Epithelial cell of prostate (primary cell): ENCODE results near the gene LACTBL1.
"Not testable (repeated sequence)": the region's sequence is repeated elsewhere in the genome, so short reads cannot be mapped to it uniquely, and the experiment has no call there.

Source experiments
- DNase-seq: peaks from one replicate; pipeline ENCODE4 v3.0.0-alpha.2; 2011; ENCODE audit warnings: low read depth, low spot score
- H3K27ac ChIP-seq: fragments of 450-650 bp; 2 replicates; pipeline ENCODE4 v1.5.1; 2017; ENCODE audit warnings: mild to moderate bottlenecking

The LACTBL1 gene

DNA sequence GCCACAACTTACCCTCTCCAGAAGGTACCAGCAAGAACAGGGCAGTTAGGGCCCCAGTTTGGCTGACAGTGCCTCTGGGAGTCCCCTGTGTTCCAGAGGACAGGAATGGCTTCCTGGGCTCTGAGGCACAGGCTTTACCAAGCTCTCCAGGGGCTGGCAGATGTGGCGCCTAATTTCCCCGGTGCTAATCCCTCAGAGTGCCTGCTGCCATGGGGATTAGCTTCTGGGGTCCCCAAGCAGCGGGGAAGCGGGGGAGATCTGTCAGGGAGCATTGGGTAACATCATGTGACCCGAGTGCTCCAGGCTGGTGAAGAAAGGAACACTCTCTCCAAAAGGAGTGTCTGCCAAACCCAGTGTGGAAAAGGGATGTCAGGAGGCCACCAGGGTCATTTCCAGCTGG is at the start of gene LACTBL1:
Gene LACTBL1 (minus strand): TSS at position 107 of the 400 bp plus-strand sequence. CDS start 550 bp downstream, outside the sequence.
- no peak within 1 kb of the TSS for H3K27ac ChIP-seq
- no peak for DNase-seq

- DNase-seq: no peak
- no peak overlapping the region for H3K27ac ChIP-seq
Observed at GRCh38 chr1:23021834-23022233, 49.2 kb upstream of the LACTBL1 start.

DNA sequence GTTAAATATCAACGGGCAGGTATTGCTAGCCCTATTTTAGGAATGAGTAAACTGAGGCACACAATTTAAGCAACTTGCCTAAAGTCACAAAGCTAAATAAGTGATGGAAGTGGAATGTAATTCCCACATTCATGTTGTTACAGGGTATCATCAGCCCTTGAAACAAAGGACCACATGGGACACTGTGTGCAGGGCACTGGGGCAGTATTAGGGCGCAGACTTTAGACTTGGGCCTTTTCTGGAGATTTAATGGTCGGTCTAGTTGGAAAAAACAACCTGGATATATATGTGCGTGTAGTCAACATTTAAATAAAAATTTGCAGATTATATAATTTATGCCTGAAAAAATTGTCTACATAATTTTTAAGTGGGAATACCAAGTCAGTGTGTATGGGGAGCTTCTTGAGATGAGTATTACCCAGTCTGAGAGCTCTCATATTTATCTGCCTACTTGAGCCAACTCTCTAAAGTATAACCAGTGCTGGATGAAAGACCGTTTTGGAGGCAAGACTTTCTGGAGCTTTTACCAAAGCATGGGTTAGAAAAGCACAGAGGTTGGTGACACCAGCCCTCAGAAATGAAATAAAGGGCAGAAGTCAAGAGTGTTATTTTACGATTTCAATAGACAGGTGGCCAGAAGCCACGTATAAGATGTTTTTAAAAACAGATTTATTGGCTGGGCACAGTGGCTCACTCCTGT is 48.2 kb upstream of the LACTBL1 start:
- peak overlapping the region; percentile 60 for H3K27ac ChIP-seq

DNA sequence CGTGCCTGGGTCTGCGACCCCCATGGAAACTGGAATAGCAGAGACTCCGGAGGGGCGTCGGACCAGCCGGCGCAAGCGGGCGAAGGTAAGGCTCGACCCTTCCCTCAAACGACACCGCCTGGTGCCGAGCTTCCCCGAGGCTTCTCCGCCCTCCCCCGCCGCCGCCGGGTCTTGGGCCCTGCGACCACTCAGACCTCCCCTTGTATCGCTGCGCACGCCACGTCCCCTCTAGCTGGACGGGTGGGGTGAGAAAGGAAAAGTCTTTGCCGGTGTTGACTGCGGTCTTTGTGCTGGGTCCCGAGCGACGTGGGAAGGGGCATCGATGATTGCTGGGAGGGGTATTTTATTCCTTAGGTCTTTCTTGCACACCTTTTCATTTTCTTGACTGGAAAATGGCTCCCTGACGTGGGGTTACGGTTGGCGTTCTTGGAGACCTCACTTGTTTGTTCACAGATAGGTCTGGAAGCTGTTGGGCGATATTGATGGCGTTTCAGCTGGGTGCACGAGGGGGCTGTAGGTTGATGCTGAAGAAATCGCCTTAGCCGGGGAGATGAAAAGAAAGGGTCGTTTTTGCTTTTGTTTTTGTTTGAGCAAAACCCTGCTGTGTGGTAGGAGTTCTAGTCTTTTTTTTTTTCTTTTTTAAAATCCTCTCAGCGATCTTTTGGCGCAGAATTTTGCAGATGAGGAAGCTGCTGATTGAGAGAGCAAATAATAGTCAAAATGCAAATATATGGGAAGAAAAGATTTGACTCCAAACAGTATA is 47.4 kb upstream of the LACTBL1 start:
- peak overlapping the region; percentile 60 for H3K27ac ChIP-seq
- no peak for DNase-seq

More for the DNA sequence above, 48.2 kb upstream of the LACTBL1 start:
- no peak for DNase-seq

GRCh38 chr1:23019094-23019862 is 46.6 kb upstream of the LACTBL1 start, which contains the start of gene KDM1A:
Gene KDM1A (plus strand): TSS chr1:23019468. CDS start chr1:23019597, 129 bp downstream.
- peak within 1 kb of the TSS; percentile 60 for H3K27ac ChIP-seq
- peak; percentile 73 for DNase-seq

GRCh38 chr1:23018661-23019093 is 46.0 kb upstream of the LACTBL1 start:
- no peak for DNase-seq
- H3K27ac ChIP-seq: peak overlapping the region; percentile 60

DNA sequence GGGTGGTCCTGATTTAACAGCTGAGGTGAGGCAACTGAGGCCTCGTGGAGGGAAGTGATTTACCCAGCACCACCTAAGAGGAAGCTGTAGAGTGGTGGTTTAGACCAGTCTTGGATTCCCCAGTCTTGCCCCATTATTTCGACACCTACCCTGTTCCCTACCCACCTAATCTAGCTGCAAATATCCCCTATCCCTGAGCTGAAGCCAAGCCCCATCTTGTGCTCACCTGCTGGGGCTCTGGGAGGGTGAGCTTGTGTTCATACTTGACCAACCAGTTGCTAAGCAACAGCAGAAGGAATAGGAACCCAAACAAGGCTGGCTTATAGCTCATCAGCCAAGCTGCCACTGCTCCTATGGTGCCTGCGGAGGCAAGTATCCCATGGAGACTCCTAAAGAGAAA is 41.0 kb upstream of the LACTBL1 start:
- DNase-seq: peak; percentile 54
- no peak overlapping the region for H3K27ac ChIP-seq

DNA sequence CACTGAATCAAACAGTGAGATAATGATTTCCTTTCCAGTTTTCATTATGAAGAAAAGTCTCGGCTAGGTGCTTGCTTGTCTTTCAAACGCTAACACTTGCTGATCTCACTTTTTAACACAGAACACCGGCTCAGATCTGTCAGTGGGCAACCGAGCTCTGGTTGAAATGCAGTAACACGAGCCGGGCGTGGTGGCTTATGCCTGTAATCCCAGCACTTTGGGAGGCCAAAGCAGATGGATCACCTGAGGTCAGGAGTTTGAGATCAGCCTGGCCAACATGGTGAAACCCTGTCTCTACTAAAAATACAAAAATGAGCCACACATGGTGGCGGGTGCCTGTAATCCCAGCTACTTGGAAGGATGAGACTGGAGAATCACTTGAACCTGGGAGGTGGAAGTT is 37.4 kb upstream of the LACTBL1 start:
- peak overlapping the region; percentile 90 for H3K27ac ChIP-seq
- not testable (repeated sequence) for DNase-seq

DNA sequence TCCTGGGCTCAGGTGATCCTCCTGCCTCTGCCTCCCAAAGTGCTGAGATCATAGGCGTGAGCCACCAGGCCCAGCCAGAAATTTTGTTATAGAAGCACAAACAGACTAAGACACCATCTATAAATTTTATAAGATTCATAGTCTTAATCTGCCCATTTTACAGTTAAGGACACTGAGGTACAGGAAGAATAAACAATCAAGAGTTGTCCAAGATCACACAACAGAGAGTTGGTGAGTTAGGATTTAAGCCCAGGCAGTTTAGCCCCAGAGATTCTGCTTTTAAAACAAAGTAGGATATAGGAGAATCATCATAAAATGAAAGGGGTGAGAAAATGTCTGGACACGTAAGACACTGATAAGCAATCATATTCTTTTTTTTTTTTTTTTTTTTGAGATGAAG is 36.2 kb upstream of the LACTBL1 start:
- no peak for DNase-seq
- no peak overlapping the region for H3K27ac ChIP-seq

- H3K27ac ChIP-seq: no peak overlapping the region
- DNase-seq: no peak
Observed at GRCh38 chr1:23007106-23007505, 34.4 kb upstream of the LACTBL1 start.

DNA sequence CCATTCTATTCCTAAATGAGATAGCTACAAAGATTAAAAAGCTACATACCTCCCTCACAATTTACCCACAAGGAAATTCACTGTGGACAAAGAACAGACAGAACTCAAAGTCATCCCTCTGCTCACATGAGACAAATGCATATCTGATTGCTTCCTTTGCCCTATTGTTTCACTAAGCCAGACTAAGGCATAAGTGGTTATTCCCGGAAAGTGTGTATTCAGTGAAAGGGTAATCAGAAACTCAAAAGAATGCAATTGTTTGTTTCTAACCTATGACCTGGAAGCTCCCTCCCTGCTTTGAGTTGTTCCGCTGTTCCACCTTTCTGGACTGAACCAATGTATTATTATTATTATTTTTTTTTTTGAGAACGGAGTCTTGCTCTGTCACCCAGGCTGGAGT is 32.1 kb upstream of the LACTBL1 start:
- DNase-seq: not testable (repeated sequence)

DNA sequence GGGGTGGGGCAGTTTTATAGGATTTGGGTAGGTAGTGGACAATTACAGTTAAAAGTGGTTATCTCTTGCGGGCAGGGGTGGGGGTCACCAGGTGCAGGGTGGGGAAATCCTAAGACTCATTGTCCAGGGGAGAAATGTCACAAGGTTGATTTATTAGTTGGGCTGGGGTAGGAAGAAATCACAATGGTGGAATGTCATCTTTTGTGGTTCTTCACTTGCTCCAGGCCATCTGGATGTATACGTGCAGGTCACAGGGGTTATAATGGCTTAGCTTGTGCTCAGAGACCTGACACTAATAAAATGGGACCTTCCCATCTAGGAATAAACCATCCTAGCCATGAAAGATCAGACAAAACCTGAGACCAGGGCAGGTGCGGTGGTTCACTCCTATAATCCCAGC is 31.4 kb upstream of the LACTBL1 start:
- H3K27ac ChIP-seq: no peak overlapping the region
- no peak for DNase-seq

More for the DNA sequence above, 32.1 kb upstream of the LACTBL1 start:
- not testable (repeated sequence) for H3K27ac ChIP-seq

DNA sequence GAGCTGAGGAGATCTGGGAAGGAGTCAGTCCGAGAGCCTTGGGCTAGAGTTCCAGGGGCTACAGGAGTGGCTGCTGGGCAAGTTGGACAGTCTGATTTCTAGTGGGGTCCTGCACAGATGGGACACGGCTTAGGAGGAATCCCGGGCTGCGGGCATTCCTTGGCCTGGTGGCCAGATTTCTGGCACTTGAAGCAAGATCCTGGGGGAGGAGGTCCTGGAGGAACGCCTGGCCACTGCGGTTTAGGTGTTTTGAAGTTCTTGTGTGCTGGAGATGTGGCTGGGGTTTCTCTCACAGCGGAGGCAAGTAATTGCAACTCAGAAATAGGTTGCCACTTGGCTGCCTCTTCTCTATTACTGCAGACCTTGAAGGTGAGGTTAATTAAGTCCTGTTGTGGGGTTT is 29.6 kb upstream of the LACTBL1 start:
- not testable (repeated sequence) for H3K27ac ChIP-seq, DNase-seq

GRCh38 chr1:23000133-23000532 is 27.5 kb upstream of the LACTBL1 start:
- H3K27ac ChIP-seq, DNase-seq: not testable (repeated sequence)

- not testable (repeated sequence) for DNase-seq, H3K27ac ChIP-seq
Observed at GRCh38 chr1:22997528-22997927, 24.9 kb upstream of the LACTBL1 start.

DNA sequence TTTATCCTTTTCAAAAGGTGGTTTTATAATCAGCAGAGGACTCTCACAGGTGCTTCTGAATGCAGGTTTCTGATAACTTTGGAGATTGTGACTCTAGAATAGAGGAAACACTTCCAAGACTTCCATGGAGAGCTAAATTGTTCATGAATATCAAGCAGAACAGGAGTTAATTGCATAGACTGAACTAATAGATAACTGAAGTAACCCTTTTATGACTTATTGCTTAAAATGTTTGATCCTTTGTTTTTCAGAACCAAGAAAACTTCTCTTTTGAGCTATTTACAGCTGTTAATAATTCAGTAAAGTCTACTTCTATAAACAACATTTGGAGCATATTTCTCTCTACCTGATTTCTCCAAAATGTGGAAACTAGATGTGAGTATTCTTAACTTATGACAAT is 23.1 kb upstream of the LACTBL1 start:
- no peak for DNase-seq
- no peak overlapping the region for H3K27ac ChIP-seq

DNA sequence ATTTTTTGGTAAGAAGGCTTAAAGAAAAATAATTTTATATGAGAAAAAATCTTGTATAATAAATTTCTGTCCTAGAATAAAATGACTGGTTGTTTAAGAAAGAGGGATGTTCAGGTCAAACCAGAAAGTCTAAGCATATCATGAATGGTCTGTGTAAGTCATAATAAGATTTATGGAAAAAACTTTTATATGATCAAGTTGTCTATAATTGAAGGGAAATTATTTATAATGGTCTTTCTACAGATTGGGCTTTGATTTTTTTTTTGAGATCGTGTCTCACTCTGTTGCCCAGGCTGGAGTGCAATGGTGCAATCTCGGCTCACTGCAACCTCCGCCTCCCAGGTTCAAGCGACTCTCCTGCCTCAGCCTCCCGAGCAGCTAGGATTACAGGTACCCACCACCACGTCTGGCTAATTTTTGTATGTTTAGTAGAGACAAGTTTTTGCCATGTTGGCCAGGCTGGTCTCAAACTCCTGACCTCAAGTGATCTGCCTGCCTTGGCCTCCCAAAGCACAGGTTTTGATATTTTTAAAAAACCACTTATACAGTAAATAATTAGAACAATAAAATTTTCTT is 20.6 kb upstream of the LACTBL1 start:
- not testable (repeated sequence) for DNase-seq, H3K27ac ChIP-seq

GRCh38 chr1:22992384-22992783 is 19.7 kb upstream of the LACTBL1 start:
- H3K27ac ChIP-seq, DNase-seq: not testable (repeated sequence)

- no peak overlapping the region for H3K27ac ChIP-seq
- no peak for DNase-seq
Observed at GRCh38 chr1:22983944-22984343, 11.3 kb upstream of the LACTBL1 start.

- DNase-seq, H3K27ac ChIP-seq: not testable (repeated sequence)
Observed at GRCh38 chr1:22980471-22980790, 7.8 kb upstream of the LACTBL1 start.
